Activated CD4-positive, CD25-positive, alpha-beta regulatory T cell treated with anti-CD3 and anti-CD28 coated beads, Interleukin-2, amount 50 U/mL, for 16 hours (primary cell): ENCODE measurements around the gene ZDHHC20.

Experiments
- DNase-seq: peaks from one replicate; pipeline ENCODE4 v3.0.0-alpha.2; 2020; ENCODE audit warnings: low read depth, low spot score

Gene ZDHHC20

GRCh38 chr13:21458813-21459701 is at the start of gene ZDHHC20:
TSS of gene ZDHHC20 (minus strand) at chr13:21459303. CDS start at chr13:21459171, 132 bp downstream.
- peak; percentile 76 for DNase-seq

- DNase-seq: no peak
Observed at GRCh38 chr13:21504379-21504778, 45.3 kb upstream of the ZDHHC20 start.

- no peak for DNase-seq
Observed at GRCh38 chr13:21501686-21502085, 42.6 kb upstream of the ZDHHC20 start.

GRCh38 chr13:21486322-21486721 is 27.2 kb upstream of the ZDHHC20 start:
- DNase-seq: no peak

GRCh38 chr13:21483748-21484147 is 24.6 kb upstream of the ZDHHC20 start:
- DNase-seq: no peak

GRCh38 chr13:21481359-21481758 is 22.3 kb upstream of the ZDHHC20 start:
- no peak for DNase-seq

GRCh38 chr13:21478881-21479808 is 20.0 kb upstream of the ZDHHC20 start:
- DNase-seq: peak; percentile 36

GRCh38 chr13:21476893-21477472 is 17.9 kb upstream of the ZDHHC20 start:
- peak; percentile 58 for DNase-seq

GRCh38 chr13:21475115-21475514 is 16.0 kb upstream of the ZDHHC20 start:
- DNase-seq: no peak

GRCh38 chr13:21470785-21471184 is 11.7 kb upstream of the ZDHHC20 start:
- DNase-seq: no peak

- no peak for DNase-seq
Observed at GRCh38 chr13:21466527-21466926, 7.4 kb upstream of the ZDHHC20 start.

GRCh38 chr13:21465710-21466160 is 6.6 kb upstream of the ZDHHC20 start:
- DNase-seq: no peak

GRCh38 chr13:21463424-21463823 is 4.3 kb upstream of the ZDHHC20 start:
- no peak for DNase-seq

- DNase-seq: no peak
Observed at GRCh38 chr13:21461131-21461530, 2.0 kb upstream of the ZDHHC20 start.

GRCh38 chr13:21458451-21458812 is 671 bp downstream of the ZDHHC20 start:
- DNase-seq: peak; percentile 8

- DNase-seq: no peak
Observed at GRCh38 chr13:21453387-21454081, 5.6 kb downstream of the ZDHHC20 start.

- DNase-seq: no peak
Observed at GRCh38 chr13:21450936-21451335, 8.2 kb downstream of the ZDHHC20 start.

- DNase-seq: no peak
Observed at GRCh38 chr13:21446656-21447055, 12.4 kb downstream of the ZDHHC20 start.

GRCh38 chr13:21445759-21446158 is 13.3 kb downstream of the ZDHHC20 start:
- DNase-seq: no peak

- DNase-seq: no peak
Observed at GRCh38 chr13:21443171-21443570, 15.9 kb downstream of the ZDHHC20 start.

- no peak for DNase-seq
Observed at GRCh38 chr13:21436582-21436981, 22.5 kb downstream of the ZDHHC20 start.
